HG02885 (cell line): Measurements from ENCODE around the gene MSH4.
"Not testable (repeated sequence)": the region's sequence is repeated elsewhere in the genome, so short reads cannot be mapped to it uniquely, and the experiment has no call there.

Source experiments
- ATAC-seq: cut with Tn5 transposase; IDR thresholded peaks from one replicate; pipeline ENCODE4 v1.9.1; 2021; ENCODE audit warnings: mild to moderate bottlenecking; ENCODE audit not compliant: unreplicated experiment, poor library complexity

The MSH4 gene

GRCh38 chr1:75796376-75797272, at the start of gene MSH4:
Gene MSH4, plus strand, starts transcription at chr1:75796882. Its CDS starts 104 bp downstream, at chr1:75796986.
- peak; percentile 46 for ATAC-seq

GRCh38 chr1:75757210-75757609, 39.5 kb upstream of the MSH4 start:
- ATAC-seq = not testable (repeated sequence)

- not testable (repeated sequence) for ATAC-seq
These were observed 38.1 kb upstream of the MSH4 start for GRCh38 chr1:75758543-75758942.

- peak; percentile 48 for ATAC-seq
These were observed 32.5 kb upstream of the MSH4 start for GRCh38 chr1:75764057-75764655.

GRCh38 chr1:75765697-75766355, 30.9 kb upstream of the MSH4 start:
- ATAC-seq = peak; percentile 37

GRCh38 chr1:75768016-75768415, 28.7 kb upstream of the MSH4 start:
- ATAC-seq = no peak

GRCh38 chr1:75770761-75771160, 25.9 kb upstream of the MSH4 start:
- ATAC-seq = no peak

- ATAC-seq = no peak
These were observed 24.7 kb upstream of the MSH4 start for GRCh38 chr1:75771978-75772377.

GRCh38 chr1:75777812-75778211, 18.9 kb upstream of the MSH4 start:
- not testable (repeated sequence) for ATAC-seq

GRCh38 chr1:75778694-75779093, 18.0 kb upstream of the MSH4 start:
- ATAC-seq = not testable (repeated sequence)

GRCh38 chr1:75780183-75780582, 16.5 kb upstream of the MSH4 start:
- ATAC-seq = not testable (repeated sequence)

- ATAC-seq = not testable (repeated sequence)
These were observed 12.8 kb upstream of the MSH4 start for GRCh38 chr1:75783920-75784319.

GRCh38 chr1:75785320-75785982, 11.2 kb upstream of the MSH4 start:
- ATAC-seq = peak; percentile 15

GRCh38 chr1:75785983-75786853, 10.5 kb upstream of the MSH4 start, which contains the start of gene RABGGTB:
Gene RABGGTB, plus strand, starts transcription at chr1:75786256. Its CDS starts 16 bp downstream, at chr1:75786272.
- peak; percentile 57 for ATAC-seq

GRCh38 chr1:75786901-75787493, 9.7 kb upstream of the MSH4 start:
- ATAC-seq = no peak

- no peak for ATAC-seq
These were observed 9.2 kb upstream of the MSH4 start for GRCh38 chr1:75787524-75787923.

- ATAC-seq = no peak
These were observed 6.7 kb upstream of the MSH4 start for GRCh38 chr1:75789988-75790387.

GRCh38 chr1:75791022-75791421, 5.7 kb upstream of the MSH4 start:
- ATAC-seq = no peak

GRCh38 chr1:75792091-75792490, 4.6 kb upstream of the MSH4 start:
- ATAC-seq = no peak
